Stimulated activated naive B cell treated with anti-CD40 and anti-IgM and Interleukin-4, amounts not matched to agents 10 μg/mL and 1 μg/mL and 100 μg/mL, for 72 hours (primary cell): ENCODE data around the gene PAK4.
"Not testable (repeated sequence)": the region's sequence is repeated elsewhere in the genome, so short reads cannot be mapped to it uniquely, and the experiment has no call there.

ENCODE experiments used
- ATAC-seq, 2 donors: fragments of 150-1000 bp; cut with Tn5 transposase; replicated peaks; 2 replicates each; pipeline ENCODE4 v1.10.0; 2021; ENCODE audit warnings: moderate library complexity in 1 of 2
- DNase-seq: peaks from one replicate; pipeline ENCODE4 v3.0.0; 2021
- H3K27ac Mint-ChIP-seq: one replicate; pipeline ENCODE4 v1.8.0; 2022; ENCODE audit warnings: mild to moderate bottlenecking, mixed read lengths
- H3K27me3 Mint-ChIP-seq, 2 donors: one replicate each; pipeline ENCODE4 v1.8.0; 2022; ENCODE audit warnings: mixed read lengths in 2 of 2
- H3K36me3 Mint-ChIP-seq, 2 donors: one replicate each; pipeline ENCODE4 v1.8.0; 2022; ENCODE audit warnings: mixed read lengths in 2 of 2, mild to moderate bottlenecking in 1 of 2
- H3K4me1 Mint-ChIP-seq, 2 donors: one replicate each; pipeline ENCODE4 v1.8.0; 2022; ENCODE audit warnings: mixed read lengths in 2 of 2, mild to moderate bottlenecking in 1 of 2
- H3K4me3 Mint-ChIP-seq, 2 donors: one replicate each; pipeline ENCODE4 v1.8.0; 2022; ENCODE audit warnings: mild to moderate bottlenecking in 2 of 2, mixed read lengths in 2 of 2, moderate library complexity in 1 of 2
- H3K9me3 Mint-ChIP-seq, 2 donors: one replicate each; pipeline ENCODE4 v1.8.0; 2022; ENCODE audit warnings: mixed read lengths in 2 of 2, mild to moderate bottlenecking in 1 of 2

The PAK4 gene

GRCh38 chr19:39112338-39112890 is 13.2 kb upstream of the PAK4 start:
- Mint-ChIP-seq H3K27ac (no peak overlapping the region), H3K4me3 (no peak overlapping the region), H3K9me3 (no peaks in the 10 kb centered on the region), H3K27me3 (peaks cover 22 to 39% of the 10 kb centered on the region in 2 donors), H3K4me1 (peaks cover 0 to 3% of the 10 kb centered on the region in 2 donors), H3K36me3 (no peaks in the 10 kb centered on the region)
- ATAC-seq (no peak), DNase-seq (no peak)

GRCh38 chr19:39113199-39113598 is 12.4 kb upstream of the PAK4 start:
- DNase-seq (no peak), ATAC-seq (no peak)
- no peaks in the 10 kb centered on the region for H3K9me3 Mint-ChIP-seq
- peaks cover 22 to 39% of the 10 kb centered on the region in 2 donors for H3K27me3 Mint-ChIP-seq
- H3K27ac Mint-ChIP-seq: no peak overlapping the region
- peaks cover 0 to 3% of the 10 kb centered on the region in 2 donors for H3K4me1 Mint-ChIP-seq
- H3K4me3 Mint-ChIP-seq: no peak overlapping the region
- no peaks in the 10 kb centered on the region for H3K36me3 Mint-ChIP-seq

DNA sequence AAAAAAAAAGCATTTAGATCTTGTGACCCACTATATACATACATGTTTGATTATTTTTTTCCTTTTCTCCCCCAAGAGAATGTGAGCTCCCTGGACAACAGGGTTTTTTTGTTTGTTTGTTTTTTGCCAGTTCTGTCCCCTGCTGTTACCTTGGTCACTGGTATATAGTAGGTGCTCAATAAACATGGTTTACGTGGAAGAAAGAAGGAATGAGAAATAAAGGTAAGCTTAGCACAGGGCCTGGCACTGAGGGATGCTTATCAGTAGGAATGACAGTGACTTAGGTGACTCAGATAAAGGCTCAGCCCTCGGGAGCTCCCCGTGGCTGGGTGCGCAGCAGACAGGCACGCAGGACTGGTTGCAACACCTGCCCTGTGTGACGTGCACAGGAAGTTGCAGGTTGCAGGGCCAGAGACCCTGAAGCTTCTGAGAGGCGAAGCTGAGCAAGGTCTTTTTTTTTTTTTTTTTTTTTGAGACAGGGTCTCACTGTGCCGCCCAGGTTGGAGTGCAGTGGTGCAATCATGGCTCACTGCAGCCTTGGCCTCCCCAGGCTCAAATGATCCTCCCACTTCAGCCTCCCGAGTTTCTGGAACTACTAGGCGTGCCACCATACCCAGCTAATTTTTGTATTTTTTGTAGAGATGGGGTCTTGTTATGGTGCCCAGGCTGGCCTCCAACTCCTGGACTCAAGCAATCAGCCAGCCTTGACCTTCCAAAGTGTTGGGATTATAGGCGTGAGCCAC is 10.3 kb upstream of the PAK4 start:
- Mint-ChIP-seq H3K36me3 (no peaks in the 10 kb centered on the region), H3K9me3 (no peaks in the 10 kb centered on the region), H3K27ac (no peak overlapping the region), H3K27me3 (peaks cover 22 to 37% of the 10 kb centered on the region in 2 donors), H3K4me1 (peaks cover 0 to 3% of the 10 kb centered on the region in 2 donors), H3K4me3 (no peak overlapping the region)
- DNase-seq (no peak), ATAC-seq (no peak)

GRCh38 chr19:39117023-39117422 is 8.6 kb upstream of the PAK4 start:
- H3K4me3 Mint-ChIP-seq, DNase-seq, ATAC-seq: not testable (repeated sequence)

GRCh38 chr19:39119830-39120229 is 5.8 kb upstream of the PAK4 start:
- ATAC-seq (no peak), DNase-seq (no peak)
- H3K4me3 Mint-ChIP-seq: no peak overlapping the region
- H3K36me3 Mint-ChIP-seq: no peaks in the 10 kb centered on the region
- no peak overlapping the region for H3K27ac Mint-ChIP-seq
- peaks cover 5 to 16% of the 10 kb centered on the region in 2 donors for H3K27me3 Mint-ChIP-seq
- no peaks in the 10 kb centered on the region for H3K9me3 Mint-ChIP-seq
- H3K4me1 Mint-ChIP-seq: peaks cover 9 to 17% of the 10 kb centered on the region in 2 donors

More at GRCh38 chr19:39117023-39117422, 8.6 kb upstream of the PAK4 start:
- not testable (repeated sequence) for H3K27ac Mint-ChIP-seq, H3K9me3 Mint-ChIP-seq, H3K36me3 Mint-ChIP-seq, H3K4me1 Mint-ChIP-seq
- H3K27me3 Mint-ChIP-seq: peaks cover 17 to 34% of the 10 kb centered on the region in 2 donors

- peaks cover 5 to 11% of the 10 kb centered on the region in 2 donors for H3K27me3 Mint-ChIP-seq
- H3K4me3 Mint-ChIP-seq: no peak overlapping the region
Observed at GRCh38 chr19:39122934-39123731, 2.5 kb upstream of the PAK4 start.

GRCh38 chr19:39124136-39124764 is 1.3 kb upstream of the PAK4 start:
- DNase-seq (no peak), ATAC-seq (no peak)
- Mint-ChIP-seq H3K27me3 (peaks cover 5 to 11% of the 10 kb centered on the region in 2 donors), H3K4me1 (peaks cover 33 to 54% of the 10 kb centered on the region in 2 donors), H3K36me3 (no peaks in the 10 kb centered on the region), H3K4me3 (peak overlapping the region; percentile 53 to 73), H3K9me3 (no peaks in the 10 kb centered on the region), H3K27ac (peak overlapping the region; percentile 39)

More at GRCh38 chr19:39122934-39123731, 2.5 kb upstream of the PAK4 start:
- Mint-ChIP-seq H3K36me3 (no peaks in the 10 kb centered on the region), H3K27ac (no peak overlapping the region), H3K9me3 (no peaks in the 10 kb centered on the region), H3K4me1 (peaks cover 30 to 47% of the 10 kb centered on the region in 2 donors)
- no peak for ATAC-seq
- DNase-seq: no peak

GRCh38 chr19:39125199-39125553 is 410 bp upstream of the PAK4 start:
- H3K9me3 Mint-ChIP-seq: no peaks in the 10 kb centered on the region
- DNase-seq (no peak), ATAC-seq (peak; percentile 15 to 26)
- H3K27ac Mint-ChIP-seq: peak overlapping the region; percentile 94
- no peaks in the 10 kb centered on the region for H3K36me3 Mint-ChIP-seq
- peak overlapping the region; percentile 84 to 94 for H3K4me3 Mint-ChIP-seq
- H3K4me1 Mint-ChIP-seq: peaks cover 37 to 63% of the 10 kb centered on the region in 2 donors
- H3K27me3 Mint-ChIP-seq: peaks cover 5 to 11% of the 10 kb centered on the region in 2 donors

DNA sequence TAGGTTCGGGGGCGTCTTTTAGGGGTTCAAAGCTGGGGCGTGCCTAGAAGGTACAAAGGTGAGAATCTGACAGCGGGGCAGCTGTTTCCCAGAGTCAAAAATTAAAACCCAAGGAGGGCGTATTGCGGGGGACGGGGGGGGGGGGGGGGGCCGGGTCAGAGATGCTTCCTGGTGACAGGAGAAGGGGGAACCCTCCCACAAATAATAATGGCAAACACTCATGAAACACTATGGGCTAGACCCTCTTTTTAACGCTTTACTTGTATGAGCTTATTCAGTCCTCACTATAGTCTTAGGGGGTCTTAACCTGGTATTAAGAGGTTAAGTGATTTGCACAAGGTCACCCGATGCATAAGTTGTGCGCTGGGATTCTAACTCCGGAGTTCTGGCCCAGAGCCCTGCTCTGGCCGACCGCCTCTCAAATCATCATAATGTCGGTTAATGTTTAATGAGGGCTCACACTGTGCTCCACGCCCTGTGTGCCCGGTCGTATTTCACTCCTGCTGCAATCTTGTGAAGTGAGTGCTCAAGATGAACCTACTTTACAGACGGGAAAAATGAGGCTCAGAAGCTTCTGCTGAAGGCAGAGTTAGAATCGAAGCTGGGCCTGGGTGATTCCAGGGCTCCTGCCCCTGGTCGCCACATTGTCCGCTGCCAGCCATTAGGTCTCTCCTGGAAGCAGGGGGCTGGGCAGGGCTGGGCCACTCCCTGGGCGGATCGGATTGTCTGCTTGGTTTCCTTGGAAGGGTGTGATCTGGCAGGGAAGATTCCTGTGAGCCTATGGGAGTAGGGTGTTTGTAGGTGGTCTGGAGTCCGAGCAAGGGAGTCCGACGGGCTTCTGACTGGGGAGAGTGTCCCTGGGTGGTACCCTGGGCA is 964 bp downstream of the PAK4 start:
- Mint-ChIP-seq H3K4me1 (peaks cover 48 to 77% of the 10 kb centered on the region in 2 donors), H3K27ac (peak overlapping the region; percentile 94), H3K27me3 (peaks cover 0 to 4% of the 10 kb centered on the region in 2 donors), H3K36me3 (no peaks in the 10 kb centered on the region), H3K4me3 (peak overlapping the region; percentile 84 to 94), H3K9me3 (no peaks in the 10 kb centered on the region)
- no peak for ATAC-seq
- DNase-seq: no peak

GRCh38 chr19:39127812-39128515 is 2.4 kb downstream of the PAK4 start:
- no peak for DNase-seq
- Mint-ChIP-seq H3K9me3 (no peaks in the 10 kb centered on the region), H3K4me3 (no peak overlapping the region), H3K27ac (peak overlapping the region; percentile 1), H3K27me3 (no peaks in the 10 kb centered on the region), H3K4me1 (peaks cover 58 to 82% of the 10 kb centered on the region in 2 donors), H3K36me3 (no peaks in the 10 kb centered on the region)
- no peak for ATAC-seq

- Mint-ChIP-seq H3K9me3 (no peaks in the 10 kb centered on the region), H3K4me3 (no peak overlapping the region), H3K27ac (no peak overlapping the region), H3K27me3 (no peaks in the 10 kb centered on the region), H3K4me1 (peaks cover 58 to 84% of the 10 kb centered on the region in 2 donors), H3K36me3 (no peaks in the 10 kb centered on the region)
- DNase-seq (no peak), ATAC-seq (no peak)
Observed at GRCh38 chr19:39128516-39129079, 3.0 kb downstream of the PAK4 start.

- no peak for DNase-seq
- no peak overlapping the region for H3K27ac Mint-ChIP-seq
- peaks cover 59 to 82% of the 10 kb centered on the region in 2 donors for H3K4me1 Mint-ChIP-seq
Observed at GRCh38 chr19:39129116-39129515, 3.5 kb downstream of the PAK4 start.

More at GRCh38 chr19:39129116-39129515, 3.5 kb downstream of the PAK4 start:
- H3K9me3 Mint-ChIP-seq: no peaks in the 10 kb centered on the region
- ATAC-seq: no peak
- H3K36me3 Mint-ChIP-seq: peaks cover 0 to under 1% of the 10 kb centered on the region in 2 donors
- no peak overlapping the region for H3K4me3 Mint-ChIP-seq
- H3K27me3 Mint-ChIP-seq: no peaks in the 10 kb centered on the region
